ENCODE results near the gene PHPT1. TPM values are rescaled to one million over a fixed set of nuclear protein-coding genes. Genes with fewer than 3 reads are reported as not detected.
"Not testable (repeated sequence)": the region's sequence is repeated elsewhere in the genome, so short reads cannot be mapped to it uniquely, and the experiment has no call there.

PHPT1 gene
- total and polyA plus RNA-seq, 4 donors, result 23.2 to 83.1 (median 42.3) TPM

- H3K9me3 ChIP-seq (ENCODE audit: control insufficient read depth in 4 of 4, low read length in 3 of 4), result no peaks in the 10 kb centered on the region
- H3K27ac ChIP-seq (ENCODE audit: low read depth in 1 of 2, low read length in 2 of 2), result peak overlapping the region; percentile 86 to 97
- peak overlapping the region; percentile 44 to 98 (median 69) for H3K4me3 ChIP-seq (ENCODE audit: low read depth in 1 of 3, low read length in 3 of 3)
- H3K27me3 ChIP-seq (ENCODE audit: control insufficient read depth in 4 of 4, insufficient read depth in 4 of 4, low read length in 3 of 4), result no peaks in the 10 kb centered on the region
- H3K4me1 ChIP-seq (ENCODE audit: control insufficient read depth in 4 of 4, insufficient read depth in 4 of 4, low read length in 3 of 4), result peaks cover 11 to 46% (median 36%) of the 10 kb centered on the region in 4 donors
- H3K9ac ChIP-seq (ENCODE audit: low read depth in 1 of 2, low read length in 2 of 2), result peak overlapping the region in 1 of 2 donors; percentile 54
- peaks cover 10 to 25% (median 11%) of the 10 kb centered on the region in 4 donors for H3K36me3 ChIP-seq (ENCODE audit: control insufficient read depth in 4 of 4, insufficient read depth in 3 of 4, low read depth in 1 of 4, low read length in 3 of 4)
- 44% methylated on average over 11 of the region's 11 CpGs for WGBS
- no peak for DNase-seq (ENCODE audit: low spot score)
- TF ChIP-seq, protein P1, sequence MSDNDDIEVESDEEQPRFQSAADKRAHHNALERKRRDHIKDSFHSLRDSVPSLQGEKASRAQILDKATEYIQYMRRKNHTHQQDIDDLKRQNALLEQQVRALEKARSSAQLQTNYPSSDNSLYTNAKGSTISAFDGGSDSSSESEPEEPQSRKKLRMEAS (IDR thresholded peaks at IDR 0.05), result no peak
- TF ChIP-seq RXRA (IDR thresholded peaks at IDR 0.05), result peak in 1 of 2 donors; percentile 27
Observed at GRCh38 chr9:136865041-136865767, 16.0 kb downstream of the PHPT1 start.

DNA sequence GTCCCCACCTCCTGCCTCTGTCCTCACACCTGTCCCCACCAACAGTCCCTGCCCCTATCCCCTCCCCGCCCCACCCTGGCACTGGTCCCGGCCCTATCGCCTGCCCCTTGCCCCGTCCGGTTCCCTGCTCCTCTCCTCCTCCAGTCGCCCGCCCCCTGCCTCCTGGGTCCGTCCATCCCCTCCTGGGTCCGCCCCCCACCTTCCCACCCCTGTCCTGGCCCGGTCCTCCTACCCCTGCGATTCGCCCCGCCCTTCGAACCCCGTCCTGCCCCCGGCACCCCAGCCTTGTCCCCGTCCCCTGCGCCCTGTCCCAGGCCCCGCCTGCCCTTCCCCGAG is 16.5 kb downstream of the PHPT1 start:
- peak overlapping the region; percentile 62 to 98 (median 69) for H3K4me3 ChIP-seq (ENCODE audit: low read depth in 1 of 3, low read length in 3 of 3)
- peak overlapping the region; percentile 42 to 54 for H3K9ac ChIP-seq (ENCODE audit: low read depth in 1 of 2, low read length in 2 of 2)
- no peaks in the 10 kb centered on the region for H3K9me3 ChIP-seq (ENCODE audit: control insufficient read depth in 4 of 4, low read length in 3 of 4)
- 2% methylated on average over 20 of the region's 20 CpGs for WGBS
- H3K27me3 ChIP-seq (ENCODE audit: control insufficient read depth in 4 of 4, insufficient read depth in 4 of 4, low read length in 3 of 4), result no peaks in the 10 kb centered on the region
- peak overlapping the region; percentile 86 to 97 for H3K27ac ChIP-seq (ENCODE audit: low read depth in 1 of 2, low read length in 2 of 2)
- peaks cover 10 to 25% (median 11%) of the 10 kb centered on the region in 4 donors for H3K36me3 ChIP-seq (ENCODE audit: control insufficient read depth in 4 of 4, insufficient read depth in 3 of 4, low read depth in 1 of 4, low read length in 3 of 4)
- peaks cover 9 to 41% (median 33%) of the 10 kb centered on the region in 4 donors for H3K4me1 ChIP-seq (ENCODE audit: control insufficient read depth in 4 of 4, insufficient read depth in 4 of 4, low read length in 3 of 4)
- TF ChIP-seq, protein P1 (IDR thresholded peaks at IDR 0.05), result no peak
- no peak for TF ChIP-seq GABPA (IDR thresholded peaks at IDR 0.05 in 1 of 2, conservative IDR thresholded peaks at IDR 0.05 in 1 of 2)
- peak; percentile 71 for DNase-seq (ENCODE audit: low spot score)

- H3K4me1 ChIP-seq (ENCODE audit: control insufficient read depth in 4 of 4, insufficient read depth in 4 of 4, low read length in 3 of 4), result peaks cover 7 to 32% (median 28%) of the 10 kb centered on the region in 4 donors
- H3K27ac ChIP-seq (ENCODE audit: low read depth in 1 of 2, low read length in 2 of 2), result peak overlapping the region in 1 of 2 donors; percentile 31
- peak overlapping the region in 2 of 3 donors; percentile 69 to 98 for H3K4me3 ChIP-seq (ENCODE audit: low read depth in 1 of 3, low read length in 3 of 3)
- peak overlapping the region in 1 of 2 donors; percentile 22 for H3K9ac ChIP-seq (ENCODE audit: low read depth in 1 of 2, low read length in 2 of 2)
- not testable (repeated sequence) for H3K9me3 ChIP-seq (ENCODE audit: control insufficient read depth in 4 of 4, low read length in 3 of 4); DNase-seq (ENCODE audit: low spot score); H3K27me3 ChIP-seq (ENCODE audit: control insufficient read depth in 4 of 4, insufficient read depth in 4 of 4, low read length in 3 of 4)
- 80% methylated on average over 29 of the region's 29 CpGs for WGBS
- H3K36me3 ChIP-seq (ENCODE audit: control insufficient read depth in 4 of 4, insufficient read depth in 3 of 4, low read depth in 1 of 4, low read length in 3 of 4), result peaks cover 6 to 18% (median 7%) of the 10 kb centered on the region in 4 donors
Observed at GRCh38 chr9:136866898-136867421, 17.8 kb downstream of the PHPT1 start.

DNA sequence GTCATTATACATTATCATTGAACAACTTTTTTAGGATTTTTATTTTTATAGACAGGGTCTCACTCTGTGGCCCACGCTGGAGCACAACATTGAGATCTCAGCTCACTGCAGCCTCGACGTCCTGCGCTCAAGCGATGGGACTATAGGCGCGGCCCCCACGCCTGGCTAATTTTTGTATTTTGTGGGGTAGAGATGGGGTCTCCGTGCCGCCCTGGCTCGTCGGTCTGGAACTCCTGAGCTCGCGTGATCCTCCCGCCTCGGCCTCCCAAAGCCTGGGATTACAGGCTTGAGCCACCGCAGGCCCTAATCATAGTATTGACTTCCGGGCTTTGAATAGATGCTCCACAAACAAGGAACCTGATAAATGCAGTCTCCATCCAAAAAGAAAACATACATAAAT is 18.3 kb downstream of the PHPT1 start:
- 98% methylated on average over 18 of the region's 18 CpGs for WGBS
- DNase-seq (ENCODE audit: low spot score), result no peak

More for the DNA sequence above, 18.3 kb downstream of the PHPT1 start:
- peaks cover 7 to 32% (median 27%) of the 10 kb centered on the region in 4 donors for H3K4me1 ChIP-seq (ENCODE audit: control insufficient read depth in 4 of 4, insufficient read depth in 4 of 4, low read length in 3 of 4)
- TF ChIP-seq JUND (IDR thresholded peaks at IDR 0.05), result no peak
- TF ChIP-seq, protein P1 (IDR thresholded peaks at IDR 0.05), result no peak
- TF ChIP-seq HNF4A (conservative IDR thresholded peaks at IDR 0.05), result no peak
- TF ChIP-seq, protein P2, sequence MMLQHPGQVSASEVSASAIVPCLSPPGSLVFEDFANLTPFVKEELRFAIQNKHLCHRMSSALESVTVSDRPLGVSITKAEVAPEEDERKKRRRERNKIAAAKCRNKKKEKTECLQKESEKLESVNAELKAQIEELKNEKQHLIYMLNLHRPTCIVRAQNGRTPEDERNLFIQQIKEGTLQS (IDR thresholded peaks at IDR 0.05), result no peak
- TF ChIP-seq, protein P3, sequence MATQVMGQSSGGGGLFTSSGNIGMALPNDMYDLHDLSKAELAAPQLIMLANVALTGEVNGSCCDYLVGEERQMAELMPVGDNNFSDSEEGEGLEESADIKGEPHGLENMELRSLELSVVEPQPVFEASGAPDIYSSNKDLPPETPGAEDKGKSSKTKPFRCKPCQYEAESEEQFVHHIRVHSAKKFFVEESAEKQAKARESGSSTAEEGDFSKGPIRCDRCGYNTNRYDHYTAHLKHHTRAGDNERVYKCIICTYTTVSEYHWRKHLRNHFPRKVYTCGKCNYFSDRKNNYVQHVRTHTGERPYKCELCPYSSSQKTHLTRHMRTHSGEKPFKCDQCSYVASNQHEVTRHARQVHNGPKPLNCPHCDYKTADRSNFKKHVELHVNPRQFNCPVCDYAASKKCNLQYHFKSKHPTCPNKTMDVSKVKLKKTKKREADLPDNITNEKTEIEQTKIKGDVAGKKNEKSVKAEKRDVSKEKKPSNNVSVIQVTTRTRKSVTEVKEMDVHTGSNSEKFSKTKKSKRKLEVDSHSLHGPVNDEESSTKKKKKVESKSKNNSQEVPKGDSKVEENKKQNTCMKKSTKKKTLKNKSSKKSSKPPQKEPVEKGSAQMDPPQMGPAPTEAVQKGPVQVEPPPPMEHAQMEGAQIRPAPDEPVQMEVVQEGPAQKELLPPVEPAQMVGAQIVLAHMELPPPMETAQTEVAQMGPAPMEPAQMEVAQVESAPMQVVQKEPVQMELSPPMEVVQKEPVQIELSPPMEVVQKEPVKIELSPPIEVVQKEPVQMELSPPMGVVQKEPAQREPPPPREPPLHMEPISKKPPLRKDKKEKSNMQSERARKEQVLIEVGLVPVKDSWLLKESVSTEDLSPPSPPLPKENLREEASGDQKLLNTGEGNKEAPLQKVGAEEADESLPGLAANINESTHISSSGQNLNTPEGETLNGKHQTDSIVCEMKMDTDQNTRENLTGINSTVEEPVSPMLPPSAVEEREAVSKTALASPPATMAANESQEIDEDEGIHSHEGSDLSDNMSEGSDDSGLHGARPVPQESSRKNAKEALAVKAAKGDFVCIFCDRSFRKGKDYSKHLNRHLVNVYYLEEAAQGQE (IDR thresholded peaks at IDR 0.05), result no peak
- TF ChIP-seq, protein P4, sequence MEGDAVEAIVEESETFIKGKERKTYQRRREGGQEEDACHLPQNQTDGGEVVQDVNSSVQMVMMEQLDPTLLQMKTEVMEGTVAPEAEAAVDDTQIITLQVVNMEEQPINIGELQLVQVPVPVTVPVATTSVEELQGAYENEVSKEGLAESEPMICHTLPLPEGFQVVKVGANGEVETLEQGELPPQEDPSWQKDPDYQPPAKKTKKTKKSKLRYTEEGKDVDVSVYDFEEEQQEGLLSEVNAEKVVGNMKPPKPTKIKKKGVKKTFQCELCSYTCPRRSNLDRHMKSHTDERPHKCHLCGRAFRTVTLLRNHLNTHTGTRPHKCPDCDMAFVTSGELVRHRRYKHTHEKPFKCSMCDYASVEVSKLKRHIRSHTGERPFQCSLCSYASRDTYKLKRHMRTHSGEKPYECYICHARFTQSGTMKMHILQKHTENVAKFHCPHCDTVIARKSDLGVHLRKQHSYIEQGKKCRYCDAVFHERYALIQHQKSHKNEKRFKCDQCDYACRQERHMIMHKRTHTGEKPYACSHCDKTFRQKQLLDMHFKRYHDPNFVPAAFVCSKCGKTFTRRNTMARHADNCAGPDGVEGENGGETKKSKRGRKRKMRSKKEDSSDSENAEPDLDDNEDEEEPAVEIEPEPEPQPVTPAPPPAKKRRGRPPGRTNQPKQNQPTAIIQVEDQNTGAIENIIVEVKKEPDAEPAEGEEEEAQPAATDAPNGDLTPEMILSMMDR (IDR thresholded peaks at IDR 0.05; ENCODE audit: low read depth, low read length, missing input control), result no peak
- no peak for TF ChIP-seq EGR1 (IDR thresholded peaks at IDR 0.05; ENCODE audit: low read depth in 2 of 2)
- TF ChIP-seq FOXA2 (IDR thresholded peaks at IDR 0.05), result no peak
- no peak for TF ChIP-seq RXRA (IDR thresholded peaks at IDR 0.05)
- no peak for TF ChIP-seq RAD21 (IDR thresholded peaks at IDR 0.05)
- no peak for TF ChIP-seq NR2F2 (IDR thresholded peaks at IDR 0.05)
- no peak overlapping the region for H3K4me3 ChIP-seq (ENCODE audit: low read depth in 1 of 3, low read length in 3 of 3)
- H3K9me3 ChIP-seq (ENCODE audit: control insufficient read depth in 4 of 4, low read length in 3 of 4), result no peaks in the 10 kb centered on the region
- H3K36me3 ChIP-seq (ENCODE audit: control insufficient read depth in 4 of 4, insufficient read depth in 3 of 4, low read depth in 1 of 4, low read length in 3 of 4), result peaks cover 2 to 12% (median 5%) of the 10 kb centered on the region in 4 donors
- H3K9ac ChIP-seq (ENCODE audit: low read depth in 1 of 2, low read length in 2 of 2), result no peak overlapping the region
- no peak overlapping the region for H3K27ac ChIP-seq (ENCODE audit: low read depth in 1 of 2, low read length in 2 of 2)
- H3K27me3 ChIP-seq (ENCODE audit: control insufficient read depth in 4 of 4, insufficient read depth in 4 of 4, low read length in 3 of 4), result no peaks in the 10 kb centered on the region
